UCSD-AML1 (cell line): Measurements from ENCODE around the gene PAK1.
"Not testable (repeated sequence)": the region's sequence is repeated elsewhere in the genome, so short reads cannot be mapped to it uniquely, and the experiment has no call there.

ENCODE experiments used
- DNase-seq: peaks from one replicate; lab custom pipeline; 2025; ENCODE audit not compliant: unreplicated experiment; lab: John Stamatoyannopoulos, UW

PAK1 gene

DNA sequence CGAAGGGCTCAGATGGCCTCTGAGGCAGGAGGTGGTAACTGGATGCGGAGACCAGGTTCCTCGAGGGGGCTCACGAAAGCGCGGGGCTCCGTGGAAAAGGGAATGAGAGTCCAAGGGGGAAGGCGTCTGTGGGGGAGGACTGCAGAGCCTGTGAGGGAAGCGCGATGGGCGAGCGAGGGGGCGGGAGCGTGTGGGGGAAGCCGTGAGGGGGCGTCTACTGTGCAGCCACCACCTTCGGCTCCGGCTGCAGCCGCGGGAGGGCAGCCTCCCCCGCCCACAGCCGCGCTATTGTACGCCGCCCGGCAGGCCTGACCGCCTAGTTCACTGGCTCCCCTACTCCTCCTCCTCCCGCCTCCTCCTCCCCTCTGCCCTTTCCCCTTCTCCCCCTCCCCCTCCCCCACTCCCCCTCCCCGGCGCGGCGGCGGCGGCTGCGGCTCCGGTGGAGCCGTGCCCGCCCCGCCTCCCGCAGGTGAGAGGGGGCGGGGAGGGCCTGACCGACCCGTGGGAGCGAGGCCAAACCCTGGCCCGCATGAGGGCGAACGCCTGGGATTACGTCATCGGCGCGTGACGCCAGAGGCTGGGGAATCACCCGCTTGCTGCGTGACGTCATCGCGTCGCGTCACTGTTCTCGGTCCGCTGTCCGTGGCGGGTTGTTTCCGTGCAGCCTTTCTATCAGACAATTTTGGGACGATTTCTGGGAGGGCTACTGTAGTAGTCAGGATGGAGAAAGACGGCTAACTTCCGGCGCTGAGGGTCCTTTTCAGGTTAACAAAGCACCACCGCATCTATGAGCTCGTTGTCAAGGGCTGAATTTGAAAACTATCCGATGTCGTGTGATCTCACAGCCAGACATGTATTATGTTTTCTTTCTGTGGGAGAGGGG lies at the start of gene PAK1:
TSS of gene PAK1 (minus strand) at position 294 of the 883 bp plus-strand sequence. CDS start 81,574 bp downstream, outside the sequence.
- peak; percentile 79 for DNase-seq

GRCh38 chr11:77522215-77522614 lies 48.3 kb upstream of the PAK1 start:
- no peak for DNase-seq

DNA sequence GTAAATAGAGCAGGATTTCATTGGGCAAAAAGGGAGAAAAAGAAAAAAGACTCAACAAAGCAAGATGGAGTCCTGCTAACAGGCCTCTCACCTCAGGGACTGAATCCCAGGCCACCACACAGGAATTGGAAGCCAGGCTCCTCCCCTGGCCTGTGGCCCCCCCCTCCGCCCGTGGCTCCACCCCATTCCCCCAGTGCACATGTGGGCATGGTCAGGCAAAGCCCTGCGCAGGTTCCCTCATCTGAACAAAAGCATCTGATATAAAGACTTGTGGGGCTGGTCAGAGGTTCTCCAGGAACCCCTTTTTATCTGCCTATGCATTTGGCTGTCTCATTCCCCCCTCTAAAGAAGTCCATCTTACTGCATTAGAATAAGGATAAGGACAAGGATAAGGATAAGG lies 46.0 kb upstream of the PAK1 start:
- DNase-seq, result no peak

DNA sequence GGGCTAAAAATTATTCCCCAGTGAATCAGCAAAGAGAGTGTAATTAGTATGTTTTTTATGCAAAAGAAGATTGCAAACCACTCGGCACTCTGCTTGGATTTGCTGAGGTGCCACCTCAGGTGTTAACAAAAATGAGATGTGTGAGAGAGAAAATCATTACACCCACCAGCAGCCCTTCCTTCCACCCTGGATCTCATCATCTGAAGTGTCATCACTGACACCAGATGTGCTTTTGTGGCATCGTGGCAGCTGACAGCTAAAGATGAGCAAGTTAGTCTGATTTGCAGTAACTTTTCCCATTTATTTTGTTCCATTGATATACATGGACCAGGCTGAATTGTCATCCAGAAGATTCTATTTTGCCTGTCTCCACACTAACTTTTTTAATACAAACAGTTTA lies 44.6 kb upstream of the PAK1 start:
- DNase-seq, result no peak

- DNase-seq, result no peak
Measured at GRCh38 chr11:77517753-77518152, 43.9 kb upstream of the PAK1 start.

DNA sequence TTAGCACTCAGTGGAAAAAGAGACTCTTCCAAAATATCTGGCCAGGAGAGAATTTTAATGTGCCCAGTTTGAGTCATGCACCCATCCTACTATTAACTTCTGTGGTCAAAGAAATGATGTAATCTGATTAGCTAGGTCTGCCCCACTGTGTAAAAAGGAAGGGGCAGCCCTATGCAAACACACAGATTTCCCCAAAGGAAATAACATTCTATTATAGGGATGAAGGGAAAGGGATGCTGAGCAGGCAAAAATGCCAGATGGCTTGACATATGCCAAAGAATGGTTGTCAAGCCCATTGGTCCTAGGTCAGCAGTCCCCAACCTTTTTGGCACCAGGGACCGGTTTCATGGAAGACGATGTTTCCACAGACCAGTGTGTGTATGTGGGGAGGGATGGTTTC lies 43.3 kb upstream of the PAK1 start:
- no peak for DNase-seq

DNA sequence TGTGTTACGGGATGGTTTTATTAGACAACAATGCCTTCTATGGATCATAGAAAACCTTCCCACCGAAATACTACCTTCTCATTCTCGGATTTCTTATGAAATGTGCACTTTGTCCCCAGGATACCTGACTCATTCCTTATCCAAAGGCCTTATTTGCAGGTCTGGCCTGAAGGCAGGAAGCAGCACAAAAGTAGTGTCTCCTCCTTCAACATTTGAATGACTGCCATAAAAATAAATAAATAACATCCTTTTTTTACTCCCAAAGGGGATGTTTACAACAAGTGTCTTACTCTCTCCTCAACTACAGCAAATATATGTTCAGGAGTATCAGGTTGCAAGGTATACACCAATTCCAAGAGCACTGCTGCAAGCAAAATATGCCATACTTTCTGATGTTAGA lies 41.6 kb upstream of the PAK1 start:
- DNase-seq, result no peak

DNA sequence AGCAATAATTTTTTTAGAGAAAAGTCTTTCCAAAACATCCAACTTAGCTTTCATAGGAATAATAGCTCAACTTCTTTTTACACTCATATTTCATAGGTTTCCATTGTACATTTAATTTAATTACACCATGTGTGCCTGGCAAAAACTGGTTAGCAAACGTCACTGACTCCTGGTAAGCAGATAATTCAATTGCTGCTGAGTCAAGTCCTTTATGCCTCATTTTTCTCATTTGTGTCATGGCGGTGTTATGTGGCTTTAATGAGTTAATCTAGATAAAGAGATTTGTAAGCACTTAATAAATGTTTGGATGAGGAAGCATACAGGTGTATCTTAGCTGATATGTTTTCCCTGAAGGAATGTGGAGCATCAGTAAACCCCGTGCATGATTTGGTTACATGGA lies 41.2 kb upstream of the PAK1 start:
- no peak for DNase-seq

- peak; percentile 51 for DNase-seq
Measured at GRCh38 chr11:77512092-77512491, 38.2 kb upstream of the PAK1 start.

DNA sequence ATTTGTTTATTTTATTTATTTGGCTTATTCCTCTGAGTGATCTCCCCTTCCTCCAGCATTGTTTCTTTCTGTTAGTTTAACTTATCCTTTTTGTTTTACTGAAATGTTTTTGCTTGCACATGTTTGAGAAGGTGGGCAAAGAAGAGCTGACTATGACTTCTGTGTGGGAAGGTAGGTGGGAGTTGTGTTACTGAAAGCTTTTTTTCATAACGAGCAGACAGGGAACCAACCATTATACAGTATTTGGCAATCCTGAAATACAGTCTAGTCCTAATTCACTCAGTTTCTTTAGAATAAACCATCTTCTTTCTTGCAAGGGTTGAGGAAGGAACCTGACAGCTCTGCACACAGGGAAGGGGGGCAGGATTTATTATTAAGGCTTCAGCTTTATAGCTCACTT lies 37.0 kb upstream of the PAK1 start:
- DNase-seq, result no peak

DNA sequence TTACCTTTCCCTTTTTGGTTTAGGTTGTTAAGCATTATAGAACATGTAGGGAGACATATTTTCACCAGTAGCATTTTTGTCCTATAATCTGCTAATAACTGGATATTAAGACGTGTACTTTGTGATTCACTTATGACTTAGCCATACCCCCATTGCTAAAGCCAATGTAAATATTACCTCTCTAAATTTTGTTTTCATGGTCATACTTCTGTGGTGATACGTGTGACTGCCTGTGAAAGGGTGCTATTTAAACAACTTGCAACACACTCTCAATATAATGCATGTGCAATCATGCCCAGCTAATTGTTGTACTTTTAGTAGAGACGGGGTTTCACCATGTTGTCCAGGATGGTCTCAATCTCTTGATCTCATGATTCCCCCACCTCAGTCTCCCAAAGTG lies 36.2 kb upstream of the PAK1 start:
- DNase-seq, result no peak

DNA sequence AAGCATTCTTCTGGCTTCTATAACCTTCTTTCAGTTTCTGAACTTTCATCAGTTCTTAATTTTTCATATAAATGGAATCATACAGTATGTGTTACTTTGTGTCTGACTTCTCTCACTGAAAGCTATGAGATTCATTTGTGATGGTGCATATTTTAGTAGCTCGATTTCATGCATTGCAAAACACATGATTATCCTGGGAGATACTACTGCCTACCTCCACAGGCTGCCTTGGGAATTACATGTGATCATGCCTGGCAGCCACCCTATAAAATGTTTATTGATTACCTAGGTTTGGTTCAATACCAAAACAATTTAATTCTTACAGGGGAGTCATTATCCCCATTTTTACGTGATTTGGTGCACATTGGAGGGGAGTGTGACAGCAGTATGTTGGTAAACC lies 34.1 kb upstream of the PAK1 start:
- no peak for DNase-seq

- no peak for DNase-seq
Measured at GRCh38 chr11:77506857-77507256, 33.0 kb upstream of the PAK1 start.

DNA sequence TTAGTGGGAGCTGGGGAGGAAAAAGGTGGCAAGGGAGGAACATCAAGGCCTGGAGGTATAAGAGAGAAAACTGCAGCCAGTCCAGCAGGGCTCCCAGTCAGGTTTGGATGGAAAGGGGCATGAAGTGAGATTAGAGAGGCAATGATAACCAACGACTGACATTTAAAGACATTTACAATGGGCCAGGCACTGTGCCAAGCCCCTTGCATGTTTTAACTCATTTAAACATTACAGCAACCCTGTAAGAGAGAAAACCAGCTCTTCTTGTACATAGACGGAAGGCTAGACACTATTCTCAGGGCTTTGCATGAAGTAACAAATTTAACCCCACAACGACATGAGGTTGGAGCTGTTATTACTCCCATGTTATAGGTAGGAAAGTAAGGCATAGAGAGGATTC lies 32.1 kb upstream of the PAK1 start:
- no peak for DNase-seq

DNA sequence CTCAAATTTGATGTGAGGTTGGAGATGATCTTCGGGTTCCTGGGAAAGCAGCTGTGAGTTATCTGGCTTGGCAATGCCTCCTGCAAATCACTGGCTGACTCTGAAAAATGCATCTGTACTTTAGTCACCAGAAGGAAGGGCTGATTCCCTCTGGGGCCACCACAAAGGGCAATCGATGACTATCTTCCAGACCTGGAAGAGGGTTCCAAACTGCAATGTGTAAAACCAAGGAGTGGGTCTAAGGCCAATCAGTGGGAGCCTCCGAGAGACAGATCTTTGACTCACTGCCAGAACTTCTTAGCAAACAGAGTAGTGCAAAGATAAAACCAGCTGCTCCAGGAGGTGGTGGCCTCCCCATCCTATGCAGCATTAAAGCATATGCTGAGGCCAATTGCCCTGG lies 29.1 kb upstream of the PAK1 start:
- no peak for DNase-seq

GRCh38 chr11:77502346-77502905 lies 28.5 kb upstream of the PAK1 start:
- no peak for DNase-seq

DNA sequence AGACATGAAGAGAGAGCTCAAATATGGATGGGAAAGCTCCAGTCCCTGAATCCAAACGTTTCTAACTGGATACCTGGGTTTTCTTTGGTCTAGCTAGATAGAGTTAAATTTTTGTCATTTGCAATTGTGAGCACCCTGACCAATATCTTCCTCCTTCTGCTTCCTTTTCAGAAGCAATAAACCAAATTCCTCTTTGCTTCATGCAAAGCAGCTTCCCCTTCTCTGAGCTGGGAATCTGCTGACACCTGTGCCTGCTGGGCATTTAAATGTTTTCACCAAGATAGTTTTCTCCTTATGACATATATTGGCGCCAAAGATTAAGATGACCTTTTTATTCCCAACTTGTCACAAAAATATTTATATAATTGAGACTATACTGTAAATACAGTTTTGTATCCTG lies 27.9 kb upstream of the PAK1 start:
- DNase-seq, result no peak

DNA sequence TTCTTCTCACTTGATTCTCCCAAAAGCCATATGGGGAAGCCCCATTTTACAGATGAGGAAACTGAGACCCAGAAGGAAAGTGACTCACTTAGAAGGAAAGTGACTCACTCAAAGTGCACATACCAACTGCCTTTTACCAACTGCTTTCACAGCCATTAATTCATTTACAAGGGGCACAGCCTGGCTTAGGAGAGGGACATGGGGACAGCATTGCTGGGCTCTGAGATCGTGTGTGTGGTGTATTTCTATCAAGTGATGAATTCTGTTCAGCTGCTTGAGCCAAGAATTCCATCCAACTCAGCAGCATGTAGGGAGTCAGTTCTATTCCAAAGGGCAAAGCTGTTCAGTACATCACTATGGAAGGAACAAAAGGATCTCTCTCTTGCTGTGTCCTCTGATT lies 23.5 kb upstream of the PAK1 start:
- DNase-seq, result no peak

GRCh38 chr11:77495526-77495925 lies 21.6 kb upstream of the PAK1 start:
- DNase-seq, result no peak

DNA sequence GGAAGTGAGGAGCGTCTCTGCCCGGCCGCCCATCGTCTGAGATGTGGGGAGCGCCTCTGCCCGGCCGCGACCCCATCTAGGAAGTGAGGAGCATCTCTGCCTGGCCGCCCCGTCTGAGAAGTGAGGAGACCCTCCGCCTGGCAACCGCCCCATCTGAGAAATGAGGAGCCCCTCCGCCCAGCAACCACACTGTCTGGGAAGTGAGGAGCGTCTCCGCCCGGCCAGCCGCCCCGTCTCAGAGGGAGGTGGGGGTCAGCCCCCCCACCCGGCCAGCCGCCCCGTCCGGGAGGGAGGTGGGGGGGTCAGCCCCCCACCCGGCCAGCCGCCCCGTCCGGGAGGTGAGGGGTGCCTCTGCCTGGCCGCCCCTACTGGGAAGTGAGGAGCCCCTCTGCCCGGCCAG lies 16.1 kb upstream of the PAK1 start:
- not testable (repeated sequence) for DNase-seq

DNA sequence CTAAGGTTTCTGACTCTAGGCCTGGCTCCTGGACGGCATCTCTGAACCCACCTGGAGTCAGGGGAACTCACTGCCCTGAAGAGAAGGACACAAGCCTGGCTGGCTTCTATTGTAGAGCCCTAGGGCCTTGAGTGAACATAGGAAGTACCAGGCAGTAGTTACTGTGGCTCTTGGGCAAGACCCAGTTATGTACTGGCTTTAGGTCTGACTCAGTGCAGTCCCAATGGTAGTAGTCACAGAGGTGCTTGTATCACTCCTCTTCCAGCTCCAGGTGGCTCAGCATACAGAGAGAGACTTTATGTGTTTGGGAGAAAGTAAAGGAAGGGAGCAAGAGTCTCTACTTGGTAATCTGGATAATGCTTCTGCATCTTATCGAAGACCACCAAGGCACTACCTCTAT lies 13.9 kb upstream of the PAK1 start:
- no peak for DNase-seq

GRCh38 chr11:77479746-77480352 lies 6.0 kb upstream of the PAK1 start:
- DNase-seq, result no peak
